OCI-LY7 (cell line): Measurements from ENCODE around the gene PLD4. TPM values are rescaled to one million over a fixed set of nuclear protein-coding genes. Genes with fewer than 3 reads are reported as not detected.

Experiments
- BruUV-seq: library from RNA; stranded (reverse); fragments of 400-500 nt; replicated peaks from 2 replicates; lab custom pipeline; 2021; lab: Mats Ljungman, UMichigan
- CTCF ChIA-PET: fragments of 300-600 bp; sonication (Branson Sonifier 250); formaldehyde crosslinking; loops from one replicate; lab custom pipeline; 2022; ENCODE audit warnings: antibody characterized with exemption; ENCODE audit not compliant: unreplicated experiment; lab: Charles Lee
- POLR2A ChIA-PET: fragments of 300-600 bp; sonication (Branson Sonifier 250); formaldehyde crosslinking; loops from one replicate; lab custom pipeline; 2022; ENCODE audit warnings: antibody characterized with exemption; lab: Charles Lee
- DNase-seq: peaks from one replicate; pipeline ENCODE4 v3.0.0-alpha.2; 2015; ENCODE audit warnings: low spot score
- H2AFZ ChIP-seq: fragments of 200-600 bp; sonication (generic), shearing (Covaris generic); 2 replicates; pipeline ENCODE4 v1.6.1; 2014; ENCODE audit warnings: mild to moderate bottlenecking, antibody characterized with exemption, low read length, moderate library complexity
- H3K27ac ChIP-seq: fragments of 200-600 bp; sonication (generic); 2 replicates; pipeline ENCODE4 v1.5.1; 2014; ENCODE audit warnings: mixed run types, low read depth, mild to moderate bottlenecking, moderate library complexity, low read length, inconsistent platforms; ENCODE audit not compliant: poor library complexity, severe bottlenecking
- H3K36me3 ChIP-seq: fragments of 200-600 bp; sonication (generic); 2 replicates; pipeline ENCODE4 v1.6.1; 2014; ENCODE audit warnings: mild to moderate bottlenecking, antibody characterized with exemption, low read length, moderate library complexity, mixed read lengths; ENCODE audit not compliant: insufficient read depth
- H3K4me1 ChIP-seq: fragments of 200-600 bp; sonication (generic); 2 replicates; pipeline ENCODE4 v1.5.1; 2014; ENCODE audit warnings: mild to moderate bottlenecking, low read length; ENCODE audit not compliant: insufficient read depth, poor library complexity, severe bottlenecking
- H3K4me2 ChIP-seq: fragments of 200-600 bp; sonication (generic); 2 replicates; pipeline ENCODE4 v1.6.1; 2014; ENCODE audit warnings: mild to moderate bottlenecking, low read length
- H3K4me3 ChIP-seq: fragments of 200-600 bp; sonication (generic); 2 replicates; pipeline ENCODE4 v1.5.1; 2014; ENCODE audit warnings: mild to moderate bottlenecking, low read depth, low read length; ENCODE audit not compliant: poor library complexity, severe bottlenecking
- H3K79me2 ChIP-seq: fragments of 200-600 bp; sonication (generic); 2 replicates; pipeline ENCODE4 v1.6.1; 2016; ENCODE audit warnings: low read depth, mild to moderate bottlenecking, low read length, moderate library complexity, mixed read lengths; ENCODE audit not compliant: insufficient read depth
- H3K9me2 ChIP-seq: fragments of 200-600 bp; sonication (generic); 2 replicates; pipeline ENCODE4 v1.6.1; 2016; ENCODE audit warnings: mild to moderate bottlenecking, low read length, mixed read lengths; ENCODE audit not compliant: insufficient read depth
- H3K9me3 ChIP-seq: fragments of 200-600 bp; sonication (generic); 2 replicates; pipeline ENCODE4 v1.6.1; 2014; ENCODE audit warnings: mild to moderate bottlenecking, mixed run types, low read length, mixed read lengths
- H4K20me1 ChIP-seq: fragments of 200-600 bp; sonication (generic); 2 replicates; pipeline ENCODE4 v1.6.1; 2014; ENCODE audit warnings: mild to moderate bottlenecking, antibody characterized with exemption, low read length, moderate library complexity, mixed read lengths; ENCODE audit not compliant: insufficient read depth
- EZH2phosphoT487 ChIP-seq: fragments of 200-600 bp; sonication (generic); IDR thresholded peaks from 2 replicates; pipeline ENCODE4 v1.6.1; 2018; ENCODE audit warnings: low read depth, borderline replicate concordance, mild to moderate bottlenecking, mixed run types, antibody characterized with exemption, low read length, moderate library complexity, mixed read lengths
- intact Hi-C: fragments of 100-400 bp; cut with micrococcal nuclease; formaldehyde crosslinking; loops from one replicate; pipeline ENCODE4 v1.10.0; 2022; ENCODE audit not compliant: unreplicated experiment
- total RNA-seq, 2 experiments: library from RNA; depleted of rRNA in 1 of 2; stranded (reverse); fragments of >200 nt in 1 of 2; shearing (Covaris generic) in 1 of 2; gene quantifications; 2 replicates each; pipeline ENCODE4 v1.2.3, GENCODE V29; 2014 to 2022
- TF ChIP-seq, protein P1 (sequence below): fragments of 200-600 bp; sonication (generic); conservative IDR thresholded peaks from 2 replicates; pipeline ENCODE4 v1.5.1; 2014; ENCODE audit warnings: mild to moderate bottlenecking, antibody characterized with exemption, low read length, moderate library complexity, mixed read lengths

PLD4 gene
- total RNA-seq, 2 experiments from 2014 or later = 0.66 to 5.1 TPM

DNA sequence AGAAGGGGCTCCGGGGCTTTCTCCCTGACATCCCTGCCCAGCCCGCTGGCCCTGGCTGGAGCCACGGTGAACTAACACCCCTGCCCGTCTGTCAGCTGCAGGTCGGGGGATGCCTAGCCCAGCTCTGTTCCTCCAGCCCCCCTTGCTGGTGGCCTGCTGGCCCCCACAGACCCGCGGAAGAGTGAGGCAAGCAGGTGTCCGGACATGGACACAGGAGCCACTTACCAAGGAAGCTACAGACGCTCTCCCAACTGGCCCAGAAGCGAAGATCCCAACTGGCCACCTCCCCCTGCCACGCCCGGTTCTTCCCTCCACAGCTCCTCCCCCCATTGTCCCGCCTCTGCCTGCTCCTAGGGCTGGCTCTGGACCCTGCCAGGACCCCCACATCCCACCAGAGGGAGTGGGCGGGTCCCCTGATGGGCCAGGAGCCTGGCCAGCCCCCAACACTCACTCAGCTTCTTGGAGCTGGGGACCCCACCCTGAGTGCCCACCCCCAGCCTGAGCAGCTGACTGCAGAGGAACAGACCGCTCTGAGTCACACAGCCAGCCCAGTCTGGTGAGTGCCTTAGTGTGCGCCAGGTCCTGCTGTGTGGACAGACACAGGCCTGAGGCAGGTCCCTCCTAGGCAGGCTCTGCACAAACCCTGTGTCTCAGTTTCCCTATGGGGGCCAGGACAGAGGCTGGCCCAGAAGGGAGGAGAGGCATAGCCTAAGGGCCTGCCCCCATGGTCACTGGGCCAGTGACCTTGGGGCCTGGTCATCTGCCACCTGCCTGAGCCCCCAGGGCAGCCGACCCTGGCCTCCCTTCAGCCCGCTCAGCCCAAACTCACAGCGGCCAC is 45.8 kb downstream of the PLD4 start:
- no peak for DNase-seq
- no TSS peak for BruUV-seq
- Histone ChIP-seq H3K4me3 (no peak overlapping the region), H3K36me3 (no peaks in the 10 kb centered on the region), H3K27ac (no peak overlapping the region), H3K9me3 (no peaks in the 10 kb centered on the region), H3K79me2 (no peaks in the 10 kb centered on the region), H3K4me2 (no peak overlapping the region), H3K9me2 (no peaks in the 10 kb centered on the region), H2AFZ (no peak overlapping the region), H4K20me1 (no peaks in the 10 kb centered on the region), H3K4me1 (peaks cover 19% of the 10 kb centered on the region)
- intact Hi-C loops = no loop called here
- ChIA-PET POLR2A (no interaction called here), CTCF (interaction anchor here (0.9 kb wide), 1 partner anchor 76 kb away, joined by 4 read pairs; no protein-coding TSS in a partner anchor)
- TF ChIP-seq, protein P1, sequence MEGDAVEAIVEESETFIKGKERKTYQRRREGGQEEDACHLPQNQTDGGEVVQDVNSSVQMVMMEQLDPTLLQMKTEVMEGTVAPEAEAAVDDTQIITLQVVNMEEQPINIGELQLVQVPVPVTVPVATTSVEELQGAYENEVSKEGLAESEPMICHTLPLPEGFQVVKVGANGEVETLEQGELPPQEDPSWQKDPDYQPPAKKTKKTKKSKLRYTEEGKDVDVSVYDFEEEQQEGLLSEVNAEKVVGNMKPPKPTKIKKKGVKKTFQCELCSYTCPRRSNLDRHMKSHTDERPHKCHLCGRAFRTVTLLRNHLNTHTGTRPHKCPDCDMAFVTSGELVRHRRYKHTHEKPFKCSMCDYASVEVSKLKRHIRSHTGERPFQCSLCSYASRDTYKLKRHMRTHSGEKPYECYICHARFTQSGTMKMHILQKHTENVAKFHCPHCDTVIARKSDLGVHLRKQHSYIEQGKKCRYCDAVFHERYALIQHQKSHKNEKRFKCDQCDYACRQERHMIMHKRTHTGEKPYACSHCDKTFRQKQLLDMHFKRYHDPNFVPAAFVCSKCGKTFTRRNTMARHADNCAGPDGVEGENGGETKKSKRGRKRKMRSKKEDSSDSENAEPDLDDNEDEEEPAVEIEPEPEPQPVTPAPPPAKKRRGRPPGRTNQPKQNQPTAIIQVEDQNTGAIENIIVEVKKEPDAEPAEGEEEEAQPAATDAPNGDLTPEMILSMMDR = no peak
- no peak for TF ChIP-seq EZH2phosphoT487

DNA sequence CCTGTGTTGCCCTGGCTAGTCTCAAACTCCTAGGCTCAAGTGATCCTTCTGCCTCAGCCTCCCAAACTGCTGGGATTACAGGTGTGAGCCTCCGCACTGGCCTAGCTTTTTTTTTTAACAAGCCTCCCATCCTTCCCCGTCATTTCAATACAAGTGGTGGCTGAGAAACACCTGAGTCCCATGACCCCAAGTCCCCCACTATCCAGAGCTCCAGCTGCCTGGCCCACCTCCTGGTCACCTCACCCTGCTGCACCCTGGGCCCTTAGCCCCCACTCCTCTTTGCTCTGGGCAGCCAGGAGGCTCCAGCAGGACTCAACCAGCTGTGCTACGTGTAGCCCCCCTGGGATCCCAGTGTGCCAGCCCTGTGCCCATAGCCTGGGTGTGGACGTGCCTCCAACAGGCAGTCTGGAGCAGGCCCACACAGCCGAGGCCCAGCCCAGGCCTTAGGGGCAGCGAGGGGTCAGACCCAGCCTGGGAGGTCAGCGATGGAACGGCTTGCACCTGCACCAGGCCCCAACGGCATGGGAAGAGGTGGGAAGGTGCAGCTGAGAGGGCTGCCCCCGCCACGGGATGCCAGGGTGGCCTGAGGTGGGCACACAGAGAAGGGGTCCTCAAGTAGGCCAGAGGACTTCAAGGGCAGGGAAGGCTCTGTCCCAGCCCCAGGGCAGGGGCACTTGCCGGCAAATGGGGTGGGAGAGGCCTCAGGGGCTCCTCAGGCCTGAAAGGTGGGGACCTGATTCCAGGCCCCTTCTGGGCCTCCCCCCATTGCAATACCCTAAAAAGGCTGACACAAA is 47.0 kb downstream of the PLD4 start:
- Histone ChIP-seq H3K9me2 (no peaks in the 10 kb centered on the region), H3K4me3 (no peak overlapping the region), H3K36me3 (no peaks in the 10 kb centered on the region), H3K79me2 (no peaks in the 10 kb centered on the region), H4K20me1 (no peaks in the 10 kb centered on the region), H3K27ac (no peak overlapping the region), H3K4me2 (no peak overlapping the region), H3K9me3 (no peaks in the 10 kb centered on the region), H2AFZ (no peak overlapping the region), H3K4me1 (peaks cover 19% of the 10 kb centered on the region)
- intact Hi-C loops = no loop called here
- CTCF ChIA-PET = no interaction called here
- no TSS peak for BruUV-seq
- POLR2A ChIA-PET = no interaction called here
- no peak for TF ChIP-seq EZH2phosphoT487
- TF ChIP-seq, protein P1 = no peak
- DNase-seq = no peak
